Activated T-helper 1 cell treated with anti-CD3 and anti-CD28 coated beads, Interleukin-12 subunit alpha, Interleukin-12 subunit beta, Interleukin-2, Interleukin-4 antibody, amounts not matched to agents 30 ng/mL and 10 ng/mL and 1 ng/mL, durations not matched to agents 14 hours and 24 hours and 36 hours (primary cell): ENCODE data around the gene CCNB2. TPM values are rescaled to one million over a fixed set of nuclear protein-coding genes. Genes with fewer than 3 reads are reported as not detected.
A peak's percentile ranks its signal among the peaks of the same experiment; 100 is the strongest.
"Not testable (repeated sequence)": the region's sequence is repeated elsewhere in the genome, so short reads cannot be mapped to it uniquely, and the experiment has no call there.

Experiments
- DNase-seq: peaks from one replicate; pipeline ENCODE4 v3.0.0; 2021; ENCODE audit warnings: low spot score
- H3K27ac Mint-ChIP-seq: one replicate; pipeline ENCODE4 v1.8.0; 2021; ENCODE audit warnings: mild to moderate bottlenecking, mixed read lengths
- H3K27me3 Mint-ChIP-seq: one replicate; pipeline ENCODE4 v1.8.0; 2022; ENCODE audit warnings: mild to moderate bottlenecking, moderate library complexity, mixed read lengths; ENCODE audit not compliant: insufficient read depth
- H3K36me3 Mint-ChIP-seq: one replicate; pipeline ENCODE4 v1.8.0; 2021; ENCODE audit warnings: low read depth, mixed read lengths
- H3K4me1 Mint-ChIP-seq: one replicate; pipeline ENCODE4 v1.8.0; 2021; ENCODE audit warnings: low read depth, mixed read lengths
- H3K4me3 Mint-ChIP-seq: one replicate; pipeline ENCODE4 v1.8.0; 2021; ENCODE audit warnings: mild to moderate bottlenecking, moderate library complexity, mixed read lengths
- H3K9me3 Mint-ChIP-seq: one replicate; pipeline ENCODE4 v1.8.0; 2021; ENCODE audit warnings: mixed read lengths
- intact Hi-C: fragments of 100-400 bp; cut with micrococcal nuclease; formaldehyde crosslinking; loops from one replicate; pipeline ENCODE4 v1.15.1; 2024
- total RNA-seq: library from RNA; stranded (reverse); gene quantifications from 2 replicates; pipeline ENCODE4 v1.2.3, GENCODE V29; 2022

The CCNB2 gene
- total RNA-seq, 1 donor from 2014 or later, result 36.6 TPM

DNA sequence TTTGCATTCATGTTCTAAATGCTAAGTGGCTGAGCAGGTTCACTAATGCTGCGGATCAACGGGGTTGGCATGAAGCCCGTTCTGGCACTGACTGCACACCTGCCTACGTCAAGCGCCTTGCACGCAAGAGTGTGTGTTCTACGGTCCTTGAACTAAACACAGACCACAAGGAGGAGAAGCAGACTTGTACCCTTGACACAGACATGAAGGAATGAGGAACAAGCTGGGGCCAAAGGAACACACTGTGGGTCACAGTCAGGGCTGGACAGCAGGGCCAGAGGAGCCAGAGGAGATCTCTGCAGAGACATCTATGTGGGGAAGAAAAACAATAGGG is 53.7 kb downstream of the CCNB2 start:
- Mint-ChIP-seq H3K4me1 (no peaks in the 10 kb centered on the region), H3K27me3 (no peaks in the 10 kb centered on the region)
- intact Hi-C loops, result no loop called here

GRCh38 chr15:59159210-59159609 is 54.3 kb downstream of the CCNB2 start:
- Mint-ChIP-seq H3K36me3 (peaks cover 13% of the 10 kb centered on the region), H3K9me3 (no peaks in the 10 kb centered on the region), H3K4me3 (no peak overlapping the region), H3K27me3 (no peaks in the 10 kb centered on the region), H3K27ac (no peak overlapping the region), H3K4me1 (no peaks in the 10 kb centered on the region)
- intact Hi-C loops, result no loop called here
- no peak for DNase-seq

More for the DNA sequence above, 53.7 kb downstream of the CCNB2 start:
- no peak overlapping the region for H3K4me3 Mint-ChIP-seq
- no peaks in the 10 kb centered on the region for H3K9me3 Mint-ChIP-seq
- H3K36me3 Mint-ChIP-seq, result peaks cover 11% of the 10 kb centered on the region
- H3K27ac Mint-ChIP-seq, result no peak overlapping the region
- DNase-seq, result no peak

DNA sequence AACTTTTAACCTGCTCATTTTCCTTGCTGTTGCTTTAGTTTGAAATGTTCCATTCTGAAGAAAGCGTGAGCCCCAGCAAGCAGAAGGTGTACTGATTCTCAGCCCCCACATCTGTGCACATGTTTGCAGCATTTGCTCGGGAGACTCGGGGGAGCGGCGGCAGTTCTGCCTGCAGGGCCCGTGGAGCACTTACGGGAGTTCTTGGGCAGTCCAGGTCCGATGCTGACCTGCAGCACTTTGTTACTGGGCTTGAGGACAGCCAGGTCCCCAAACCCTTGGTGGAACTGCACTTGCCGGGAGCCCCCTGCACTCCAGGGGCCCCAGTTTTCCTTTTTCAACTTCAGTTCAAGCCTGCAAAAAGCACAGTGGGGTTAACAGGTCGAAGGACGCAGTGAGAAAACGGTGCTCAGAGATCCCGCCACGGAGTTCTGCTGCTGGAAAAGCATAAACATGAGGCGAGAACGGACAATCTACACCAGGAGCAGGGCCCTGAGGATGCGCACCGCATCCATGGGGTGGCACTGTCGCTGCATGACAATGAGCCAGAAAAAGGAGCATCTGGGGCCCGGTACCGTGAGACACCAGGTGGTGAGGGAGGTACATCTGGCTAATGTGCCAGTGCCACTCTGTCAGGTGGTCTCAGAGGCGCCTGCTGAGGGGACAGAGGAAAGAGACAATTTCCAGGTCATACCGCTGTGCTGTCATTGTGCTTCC is 56.1 kb downstream of the CCNB2 start:
- Mint-ChIP-seq H3K27me3 (no peaks in the 10 kb centered on the region), H3K36me3 (peaks cover 16% of the 10 kb centered on the region), H3K4me3 (no peak overlapping the region), H3K4me1 (peaks cover under 1% of the 10 kb centered on the region), H3K9me3 (no peaks in the 10 kb centered on the region), H3K27ac (no peak overlapping the region)
- intact Hi-C loops, result no loop called here
- no peak for DNase-seq

- H3K4me3 Mint-ChIP-seq, H3K4me1 Mint-ChIP-seq, H3K27me3 Mint-ChIP-seq, H3K27ac Mint-ChIP-seq, DNase-seq, H3K9me3 Mint-ChIP-seq, intact Hi-C loops: not testable (repeated sequence)
- peaks cover 21% of the 10 kb centered on the region for H3K36me3 Mint-ChIP-seq
These were observed 57.1 kb downstream of the CCNB2 start for GRCh38 chr15:59162080-59162479.

DNA sequence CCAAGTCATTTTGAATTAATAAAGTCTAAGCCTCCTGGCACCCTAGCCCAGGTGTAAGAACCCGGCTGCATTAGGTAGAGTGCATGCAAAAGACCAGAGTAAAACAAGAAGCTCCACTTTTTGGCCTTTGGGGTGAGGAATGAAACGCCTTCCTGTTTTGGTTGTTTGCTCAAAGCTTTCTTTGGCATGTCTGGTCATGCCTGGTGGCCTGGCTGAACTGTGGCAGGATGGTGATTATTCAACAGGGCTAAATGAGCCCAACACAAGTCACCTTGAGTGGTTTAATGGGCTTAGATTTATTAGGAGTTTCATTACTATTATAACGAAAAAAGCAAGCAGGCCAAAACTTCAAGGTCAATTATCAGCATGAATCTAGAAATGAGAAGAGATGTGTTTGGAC is 60.8 kb downstream of the CCNB2 start:
- Mint-ChIP-seq H3K4me3 (no peak overlapping the region), H3K27ac (peak overlapping the region; percentile 11), H3K27me3 (no peaks in the 10 kb centered on the region), H3K36me3 (peaks cover 22% of the 10 kb centered on the region), H3K4me1 (peaks cover 27% of the 10 kb centered on the region), H3K9me3 (no peaks in the 10 kb centered on the region)
- intact Hi-C loops, result no loop called here
- DNase-seq, result no peak

DNA sequence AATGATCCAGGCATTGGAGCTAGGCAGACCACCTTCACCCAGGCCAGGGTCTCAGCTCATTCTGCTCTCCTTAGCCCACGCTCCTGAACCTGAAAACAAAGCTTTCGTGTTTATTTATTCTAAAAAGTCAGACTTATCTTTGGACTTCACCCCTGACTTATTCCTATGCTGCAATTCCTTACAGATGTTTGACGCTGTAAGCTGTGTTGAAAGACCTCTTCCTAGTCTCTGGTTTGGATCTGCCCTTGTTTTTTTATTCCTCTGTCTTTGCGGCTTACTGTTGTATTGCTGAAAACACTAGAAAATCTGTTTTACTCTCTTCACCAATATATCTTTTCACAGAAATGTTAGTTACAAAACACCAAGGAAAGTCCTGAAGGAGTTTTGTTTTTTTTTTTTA is 61.2 kb downstream of the CCNB2 start:
- no peaks in the 10 kb centered on the region for H3K27me3 Mint-ChIP-seq
- H3K4me3 Mint-ChIP-seq, result no peak overlapping the region
- H3K36me3 Mint-ChIP-seq, result peaks cover 22% of the 10 kb centered on the region
- peaks cover 30% of the 10 kb centered on the region for H3K4me1 Mint-ChIP-seq
- H3K9me3 Mint-ChIP-seq, result no peaks in the 10 kb centered on the region
- H3K27ac Mint-ChIP-seq, result peak overlapping the region; percentile 46
- DNase-seq, result no peak
- intact Hi-C loops, result no loop called here

DNA sequence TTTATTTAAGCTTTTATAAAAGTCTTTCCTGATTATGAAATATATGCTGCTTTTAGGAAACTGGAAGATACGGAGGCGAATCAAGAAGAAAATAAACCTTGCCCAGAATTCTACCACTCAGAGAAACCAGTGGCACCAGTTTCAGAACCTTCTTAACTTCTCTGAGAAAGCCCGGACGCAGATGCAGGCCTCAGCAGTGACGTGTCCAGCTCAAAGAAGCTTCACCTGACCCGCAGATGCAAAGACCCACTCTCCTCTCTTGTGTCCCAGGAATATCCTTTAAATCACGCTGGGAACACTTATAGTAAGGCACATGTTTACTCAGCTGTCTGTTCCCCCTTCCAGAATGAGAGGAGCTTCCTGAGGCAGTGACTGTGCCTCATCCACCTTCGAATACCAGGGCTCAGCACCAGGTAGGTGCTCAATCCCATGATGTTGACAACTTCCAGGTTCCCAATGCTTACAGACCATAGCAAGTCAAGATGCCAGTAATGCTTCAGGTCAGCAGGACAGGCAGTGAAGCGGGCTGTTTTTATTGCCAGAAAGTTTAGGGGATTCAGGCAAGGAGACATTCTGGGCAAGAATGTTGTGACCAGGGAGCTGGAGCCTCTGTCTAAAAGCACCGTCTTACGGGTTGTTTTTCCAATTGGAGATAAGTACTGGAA is 61.8 kb downstream of the CCNB2 start:
- no peak overlapping the region for H3K4me3 Mint-ChIP-seq
- H3K9me3 Mint-ChIP-seq, result no peaks in the 10 kb centered on the region
- intact Hi-C loops, result no loop called here
- peaks cover 30% of the 10 kb centered on the region for H3K4me1 Mint-ChIP-seq
- DNase-seq, result no peak
- no peaks in the 10 kb centered on the region for H3K27me3 Mint-ChIP-seq
- H3K36me3 Mint-ChIP-seq, result peaks cover 22% of the 10 kb centered on the region
- H3K27ac Mint-ChIP-seq, result no peak overlapping the region

GRCh38 chr15:59168536-59168935 is 63.6 kb downstream of the CCNB2 start:
- Mint-ChIP-seq H3K27me3 (no peaks in the 10 kb centered on the region), H3K9me3 (no peaks in the 10 kb centered on the region), H3K4me1 (peaks cover 30% of the 10 kb centered on the region), H3K36me3 (peaks cover 22% of the 10 kb centered on the region), H3K4me3 (no peak overlapping the region), H3K27ac (no peak overlapping the region)
- DNase-seq, result no peak
- intact Hi-C loops, result no loop called here

GRCh38 chr15:59169251-59169708 is 64.3 kb downstream of the CCNB2 start:
- Mint-ChIP-seq H3K4me1 (peaks cover 30% of the 10 kb centered on the region), H3K27ac (peak overlapping the region; percentile 77), H3K4me3 (peak overlapping the region; percentile 56), H3K36me3 (peaks cover 24% of the 10 kb centered on the region), H3K9me3 (no peaks in the 10 kb centered on the region), H3K27me3 (no peaks in the 10 kb centered on the region)
- intact Hi-C loops, result no loop called here
- no peak for DNase-seq

- DNase-seq, result no peak
- no peak overlapping the region for H3K4me3 Mint-ChIP-seq
- peaks cover 19% of the 10 kb centered on the region for H3K36me3 Mint-ChIP-seq
- no peaks in the 10 kb centered on the region for H3K9me3 Mint-ChIP-seq
- intact Hi-C loops, result no loop called here
- H3K4me1 Mint-ChIP-seq, result peaks cover 36% of the 10 kb centered on the region
- no peaks in the 10 kb centered on the region for H3K27me3 Mint-ChIP-seq
- no peak overlapping the region for H3K27ac Mint-ChIP-seq
These were observed 65.5 kb downstream of the CCNB2 start for GRCh38 chr15:59170295-59171066.

GRCh38 chr15:59171067-59171397 is 66.1 kb downstream of the CCNB2 start:
- H3K9me3 Mint-ChIP-seq, result no peaks in the 10 kb centered on the region
- intact Hi-C loops, result no loop called here
- no peak for DNase-seq

DNA sequence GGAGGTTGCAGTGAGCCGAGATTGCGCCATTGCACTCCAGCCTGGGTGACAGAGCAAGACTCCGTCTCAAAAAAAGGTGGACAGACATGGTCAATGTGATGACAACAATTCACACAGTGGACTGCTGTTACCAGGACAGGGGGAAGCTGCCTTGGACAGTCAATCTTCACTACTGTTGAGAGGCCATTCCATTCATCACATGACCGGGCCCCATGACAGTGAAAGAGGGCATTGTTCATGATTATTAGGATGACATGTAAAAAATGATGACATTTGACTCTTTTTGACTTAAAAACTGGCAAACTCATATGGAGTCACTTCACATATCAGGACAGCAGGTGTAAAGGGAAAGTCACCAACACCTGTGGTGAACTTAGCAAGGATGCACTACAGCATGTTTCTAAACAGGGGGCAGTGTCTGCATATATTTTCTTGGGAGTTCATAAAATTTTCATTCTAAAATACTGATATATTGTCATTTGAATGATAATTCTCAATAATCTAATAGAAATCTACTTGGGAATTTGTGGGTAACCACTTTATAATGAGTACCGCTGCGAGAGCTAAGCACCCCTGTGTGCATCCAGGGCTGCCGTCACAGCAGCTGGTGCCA is 67.4 kb downstream of the CCNB2 start:
- Mint-ChIP-seq H3K27ac (no peak overlapping the region), H3K9me3 (no peaks in the 10 kb centered on the region), H3K36me3 (peaks cover 13% of the 10 kb centered on the region), H3K4me3 (no peak overlapping the region), H3K4me1 (peaks cover 36% of the 10 kb centered on the region), H3K27me3 (no peaks in the 10 kb centered on the region)
- intact Hi-C loops, result no loop called here
- no peak for DNase-seq

More at GRCh38 chr15:59171067-59171397, 66.1 kb downstream of the CCNB2 start:
- H3K36me3 Mint-ChIP-seq, result peaks cover 19% of the 10 kb centered on the region
- H3K4me1 Mint-ChIP-seq, result peaks cover 39% of the 10 kb centered on the region
- H3K27me3 Mint-ChIP-seq, result no peaks in the 10 kb centered on the region
- no peak overlapping the region for H3K27ac Mint-ChIP-seq
- no peak overlapping the region for H3K4me3 Mint-ChIP-seq

GRCh38 chr15:59173194-59173593 is 68.2 kb downstream of the CCNB2 start:
- intact Hi-C loops, result no loop called here
- no peak overlapping the region for H3K4me3 Mint-ChIP-seq

More at GRCh38 chr15:59173194-59173593, 68.2 kb downstream of the CCNB2 start:
- Mint-ChIP-seq H3K36me3 (peaks cover 14% of the 10 kb centered on the region), H3K9me3 (no peaks in the 10 kb centered on the region), H3K27me3 (no peaks in the 10 kb centered on the region), H3K27ac (no peak overlapping the region), H3K4me1 (peaks cover 35% of the 10 kb centered on the region)
- DNase-seq, result no peak
